ENCODE data around the gene CRB3. TPM values are rescaled to one million over a fixed set of nuclear protein-coding genes. Genes with fewer than 3 reads are reported as not detected.

The CRB3 gene
- total RNA-seq, 1 experiment from 2014 or later: 0.34 TPM

DNA sequence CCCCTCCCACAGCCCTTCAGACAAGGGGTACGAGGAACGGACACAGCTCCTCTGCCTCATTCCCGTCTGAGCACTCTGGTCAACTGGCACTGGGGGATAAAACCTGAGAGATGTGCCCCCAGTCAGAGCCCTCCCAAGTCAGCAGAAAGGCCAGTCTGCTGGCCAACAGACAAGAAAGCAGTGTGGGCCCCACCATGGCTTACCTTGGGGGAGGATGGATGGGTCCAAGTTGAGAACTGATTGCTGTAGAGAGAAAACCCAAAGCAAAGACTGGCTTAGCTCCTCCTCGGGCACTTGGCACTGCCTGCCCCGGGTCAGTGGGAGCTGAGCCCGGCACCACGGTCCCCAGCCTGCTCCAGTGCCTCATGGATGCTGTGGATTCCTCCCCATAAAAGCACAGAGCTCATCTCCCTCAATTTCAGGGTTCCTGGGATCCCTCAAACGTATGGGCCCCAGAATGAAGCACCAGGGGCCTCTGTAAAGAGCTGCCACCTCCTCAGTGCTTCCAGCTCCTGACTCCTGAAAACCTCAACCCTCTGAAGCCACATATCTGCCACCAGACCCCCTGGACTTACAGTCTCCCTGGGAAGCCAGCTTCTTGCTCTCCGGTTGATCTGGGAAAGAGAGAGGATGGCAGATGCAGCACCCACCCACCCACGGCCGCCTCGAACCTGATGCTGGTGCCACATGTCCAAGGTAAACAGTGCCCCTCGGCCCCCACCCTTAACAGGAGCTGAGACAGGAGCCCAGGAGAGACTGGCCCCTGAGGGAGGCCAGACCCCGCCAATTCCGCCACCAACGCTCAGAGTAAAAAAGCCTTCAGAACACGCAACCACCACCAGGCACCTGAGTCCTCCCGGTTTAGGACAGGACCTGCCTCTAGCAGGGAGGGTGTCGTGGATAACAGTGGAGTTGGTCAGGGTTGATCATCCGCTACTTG lies 42.7 kb upstream of the CRB3 start:
- Histone ChIP-seq H3K36me3 (ENCODE audit: insufficient read depth, low read length) (peaks cover 40% of the 10 kb centered on the region), H3K9me2 (replicated peaks; ENCODE audit: insufficient read depth, low read length) (no peaks in the 10 kb centered on the region), H4K20me1 (ENCODE audit: insufficient read depth, low read depth, low read length) (peaks cover 67% of the 10 kb centered on the region), H3K27me3 (ENCODE audit: low read length) (no peaks in the 10 kb centered on the region), H3K27ac (ENCODE audit: low read length) (no peak overlapping the region), H3K4me2 (ENCODE audit: low read depth, low read length, poor library complexity, severe bottlenecking) (no peak overlapping the region), H3K9ac (ENCODE audit: low read length) (no peak overlapping the region), H3K79me2 (ENCODE audit: low read length) (peaks cover 46% of the 10 kb centered on the region), H2AFZ (ENCODE audit: low read length) (no peak overlapping the region), H3K4me3 (ENCODE audit: low read length) (no peak overlapping the region), H3K4me1 (ENCODE audit: low read length) (peaks cover 22% of the 10 kb centered on the region), H3K9me3 (ENCODE audit: low read length) (no peaks in the 10 kb centered on the region)
- DNase-seq: peak; percentile 23

DNA sequence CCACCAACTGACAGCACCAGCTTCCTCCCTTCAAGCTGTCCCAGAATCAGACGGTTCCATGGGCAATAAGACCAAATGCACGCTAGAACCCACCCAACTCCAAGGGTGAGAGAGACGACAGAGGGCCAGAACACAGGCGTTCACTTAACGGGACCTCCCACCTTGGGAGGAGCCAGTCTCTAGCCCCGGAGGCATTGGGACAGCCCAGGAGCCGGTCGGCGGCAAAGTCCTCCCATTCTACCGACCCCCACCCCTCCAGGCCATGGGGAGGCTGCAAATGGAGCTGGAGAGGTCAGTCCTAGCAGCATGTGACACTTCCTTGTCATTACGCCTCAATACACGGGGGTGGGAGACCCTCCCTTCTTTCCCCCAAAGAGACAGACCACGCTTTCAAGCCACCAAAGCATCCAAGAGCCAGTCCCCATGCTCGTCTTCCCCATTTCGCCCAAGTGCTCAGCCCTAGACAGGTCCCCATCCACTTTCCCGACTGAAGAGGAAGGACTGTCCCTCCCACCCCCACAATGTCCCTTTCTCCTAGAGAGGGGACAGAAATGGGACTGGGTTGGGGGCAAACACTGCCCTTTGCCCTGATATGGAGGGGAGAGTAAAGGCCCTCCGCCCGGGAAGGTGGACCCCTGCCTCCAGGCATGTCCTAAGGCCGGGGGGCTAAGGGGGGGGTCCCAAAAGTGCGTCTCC lies 40.4 kb upstream of the CRB3 start:
- peaks cover 46% of the 10 kb centered on the region for H3K79me2 ChIP-seq (ENCODE audit: low read length)
- peaks cover 34% of the 10 kb centered on the region for H3K36me3 ChIP-seq (ENCODE audit: insufficient read depth, low read length)
- peaks cover 22% of the 10 kb centered on the region for H3K4me1 ChIP-seq (ENCODE audit: low read length)
- H4K20me1 ChIP-seq (ENCODE audit: insufficient read depth, low read depth, low read length): peaks cover 54% of the 10 kb centered on the region
- H3K4me3 ChIP-seq (ENCODE audit: low read length): peak overlapping the region; percentile 89
- H3K9ac ChIP-seq (ENCODE audit: low read length): peak overlapping the region; percentile 99
- no peaks in the 10 kb centered on the region for H3K9me2 ChIP-seq (replicated peaks; ENCODE audit: insufficient read depth, low read length)
- H3K27ac ChIP-seq (ENCODE audit: low read length): peak overlapping the region; percentile 29
- no peak overlapping the region for H2AFZ ChIP-seq (ENCODE audit: low read length)
- peak overlapping the region; percentile 88 for H3K4me2 ChIP-seq (ENCODE audit: low read depth, low read length, poor library complexity, severe bottlenecking)
- no peaks in the 10 kb centered on the region for H3K9me3 ChIP-seq (ENCODE audit: low read length)
- no peaks in the 10 kb centered on the region for H3K27me3 ChIP-seq (ENCODE audit: low read length)
- peak; percentile 56 for DNase-seq

DNA sequence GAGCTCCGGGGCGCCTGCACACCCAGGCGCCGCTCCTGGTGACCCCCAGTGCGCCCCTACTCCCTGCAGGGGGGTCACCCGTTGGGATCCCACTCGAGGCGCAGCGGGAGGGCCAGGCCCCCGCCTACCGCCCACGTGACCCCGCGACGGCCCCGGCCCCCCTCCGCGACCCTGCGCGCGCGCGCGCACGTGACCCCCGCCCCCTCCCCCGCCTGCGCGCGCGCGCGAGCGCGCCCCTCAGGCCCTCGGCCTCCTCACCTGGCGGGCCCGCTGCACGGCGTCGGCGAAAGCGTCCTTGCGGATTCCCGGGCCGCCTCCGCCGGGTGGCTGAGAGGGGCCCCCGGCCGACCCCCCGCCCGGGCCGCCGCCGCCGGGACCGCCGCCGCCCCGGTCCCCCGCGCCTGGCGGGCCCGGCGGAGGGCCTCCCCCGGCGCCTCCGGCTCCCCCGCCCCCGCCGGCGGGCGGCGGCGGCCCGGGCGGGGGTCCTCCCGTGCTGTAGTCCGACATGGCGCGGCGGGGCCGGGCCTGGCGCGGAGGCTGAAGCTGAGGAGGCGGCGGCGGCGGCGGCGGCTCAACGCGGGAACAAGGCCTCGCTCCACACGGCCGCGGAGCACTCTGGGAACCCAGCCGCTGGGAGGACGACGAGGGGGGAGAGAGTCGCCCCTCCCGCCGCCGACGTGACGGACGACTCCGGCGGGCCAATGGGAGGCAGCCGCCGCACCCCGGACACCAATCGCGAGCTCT lies 39.7 kb upstream of the CRB3 start, which contains the start of gene KHSRP:
Gene KHSRP (minus strand): TSS at position 617 of the 744 bp plus-strand sequence. CDS start 110 bp downstream, at position 507.
- peak; percentile 71 for DNase-seq
- Histone ChIP-seq H3K79me2 (ENCODE audit: low read length) (peaks cover 46% of the 10 kb centered on the region), H3K4me3 (ENCODE audit: low read length) (peak within 1 kb of the TSS; percentile 89)

GRCh38 chr19:6424939-6425731 lies 38.9 kb upstream of the CRB3 start:
- peak overlapping the region; percentile 34; the same call in 1 of the 2 replicates for H2AFZ ChIP-seq (ENCODE audit: low read length)
- no peak overlapping the region for H3K27ac ChIP-seq (ENCODE audit: low read length)
- H3K4me3 ChIP-seq (ENCODE audit: low read length): peak overlapping the region; percentile 34; the same call in 1 of the 2 replicates
- H3K79me2 ChIP-seq (ENCODE audit: low read length): peaks cover 40% of the 10 kb centered on the region
- peaks cover 22% of the 10 kb centered on the region for H3K4me1 ChIP-seq (ENCODE audit: low read length)
- H3K4me2 ChIP-seq (ENCODE audit: low read depth, low read length, poor library complexity, severe bottlenecking): peak overlapping the region; percentile 12
- H3K9me3 ChIP-seq (ENCODE audit: low read length): no peaks in the 10 kb centered on the region
- H3K9me2 ChIP-seq (replicated peaks; ENCODE audit: insufficient read depth, low read length): no peaks in the 10 kb centered on the region
- no peaks in the 10 kb centered on the region for H3K27me3 ChIP-seq (ENCODE audit: low read length)
- peak; percentile 100 for DNase-seq
- H4K20me1 ChIP-seq (ENCODE audit: insufficient read depth, low read depth, low read length): peaks cover 39% of the 10 kb centered on the region
- H3K9ac ChIP-seq (ENCODE audit: low read length): peak overlapping the region; percentile 50
- H3K36me3 ChIP-seq (ENCODE audit: insufficient read depth, low read length): peaks cover 23% of the 10 kb centered on the region

More for the DNA sequence above, 39.7 kb upstream of the CRB3 start, which contains the start of gene KHSRP:
- Histone ChIP-seq H3K27ac (ENCODE audit: low read length) (peak within 1 kb of the TSS; percentile 29), H3K9ac (ENCODE audit: low read length) (peak within 1 kb of the TSS; percentile 99), H2AFZ (ENCODE audit: low read length) (peak within 1 kb of the TSS; percentile 34; the same call in 1 of the 2 replicates), H3K36me3 (ENCODE audit: insufficient read depth, low read length) (peaks cover 30% of the 10 kb centered on the region), H3K9me2 (replicated peaks; ENCODE audit: insufficient read depth, low read length) (no peaks in the 10 kb centered on the region), H3K4me1 (ENCODE audit: low read length) (peaks cover 22% of the 10 kb centered on the region), H4K20me1 (ENCODE audit: insufficient read depth, low read depth, low read length) (peaks cover 47% of the 10 kb centered on the region), H3K27me3 (ENCODE audit: low read length) (no peaks in the 10 kb centered on the region), H3K9me3 (ENCODE audit: low read length) (no peaks in the 10 kb centered on the region), H3K4me2 (ENCODE audit: low read depth, low read length, poor library complexity, severe bottlenecking) (peak within 1 kb of the TSS; percentile 88)

- peak; percentile 64 for DNase-seq
- no peak overlapping the region for H3K27ac ChIP-seq (ENCODE audit: low read length)
- H3K4me2 ChIP-seq (ENCODE audit: low read depth, low read length, poor library complexity, severe bottlenecking): peak overlapping the region; percentile 12
- peak overlapping the region; percentile 34; the same call in 1 of the 2 replicates for H2AFZ ChIP-seq (ENCODE audit: low read length)
- H3K9me2 ChIP-seq (replicated peaks; ENCODE audit: insufficient read depth, low read length): no peaks in the 10 kb centered on the region
- H3K79me2 ChIP-seq (ENCODE audit: low read length): peaks cover 32% of the 10 kb centered on the region
- no peaks in the 10 kb centered on the region for H3K9me3 ChIP-seq (ENCODE audit: low read length)
- no peaks in the 10 kb centered on the region for H3K27me3 ChIP-seq (ENCODE audit: low read length)
- H3K36me3 ChIP-seq (ENCODE audit: insufficient read depth, low read length): peaks cover 19% of the 10 kb centered on the region
- H3K4me3 ChIP-seq (ENCODE audit: low read length): peak overlapping the region; percentile 34; the same call in 1 of the 2 replicates
- peaks cover 22% of the 10 kb centered on the region for H3K4me1 ChIP-seq (ENCODE audit: low read length)
- H3K9ac ChIP-seq (ENCODE audit: low read length): peak overlapping the region; percentile 50
- H4K20me1 ChIP-seq (ENCODE audit: insufficient read depth, low read depth, low read length): peaks cover 31% of the 10 kb centered on the region
Observed at GRCh38 chr19:6425732-6426620, 38.1 kb upstream of the CRB3 start.

DNA sequence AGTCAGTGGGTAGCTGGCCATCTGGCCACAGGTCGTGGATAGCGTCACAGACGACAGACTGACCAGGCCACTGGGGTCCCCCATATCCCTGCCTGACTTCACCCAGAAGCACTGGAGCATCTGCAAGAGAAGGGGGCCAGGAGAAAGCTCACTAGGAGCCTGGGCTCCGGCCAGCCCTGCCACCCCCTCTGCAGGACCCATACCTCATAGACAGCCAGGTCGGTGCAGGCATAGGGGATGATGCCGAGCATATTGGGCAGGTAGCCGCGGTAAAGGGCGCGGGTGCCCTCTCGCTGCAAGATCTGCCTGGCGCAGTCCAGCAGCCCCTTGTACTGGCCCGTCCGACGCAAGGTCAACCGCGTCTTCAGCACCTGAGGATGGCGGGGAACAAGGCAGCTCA lies 36.9 kb upstream of the CRB3 start:
- Histone ChIP-seq H2AFZ (ENCODE audit: low read length) (no peak overlapping the region), H3K4me1 (ENCODE audit: low read length) (peaks cover 22% of the 10 kb centered on the region), H3K79me2 (ENCODE audit: low read length) (peaks cover 20% of the 10 kb centered on the region), H3K9me3 (ENCODE audit: low read length) (no peaks in the 10 kb centered on the region), H3K9ac (ENCODE audit: low read length) (no peak overlapping the region), H3K27me3 (ENCODE audit: low read length) (no peaks in the 10 kb centered on the region), H4K20me1 (ENCODE audit: insufficient read depth, low read depth, low read length) (peaks cover 19% of the 10 kb centered on the region), H3K4me3 (ENCODE audit: low read length) (no peak overlapping the region), H3K36me3 (ENCODE audit: insufficient read depth, low read length) (peaks cover 10% of the 10 kb centered on the region), H3K27ac (ENCODE audit: low read length) (no peak overlapping the region), H3K9me2 (replicated peaks; ENCODE audit: insufficient read depth, low read length) (no peaks in the 10 kb centered on the region), H3K4me2 (ENCODE audit: low read depth, low read length, poor library complexity, severe bottlenecking) (no peak overlapping the region)
- no peak for DNase-seq

Measured in Karpas-422 (cell line).